Subcutaneous abdominal adipose tissue (tissue), 5 donors: ENCODE measurements around the gene FMNL1.

Experiments
- H3K27ac ChIP-seq: one replicate; pipeline ENCODE4 v1.7.0; 2013; ENCODE audit warnings: low read depth, mild to moderate bottlenecking, inconsistent platforms, low read length, moderate library complexity
- H3K27me3 ChIP-seq, 5 donors: one replicate each; pipeline ENCODE4 v1.7.0; 2013; ENCODE audit warnings: low read length in 5 of 5, inconsistent platforms in 1 of 5; ENCODE audit not compliant: control insufficient read depth in 5 of 5, insufficient read depth in 4 of 5
- H3K36me3 ChIP-seq, 5 donors: one replicate each; pipeline ENCODE4 v1.7.0; 2013; ENCODE audit warnings: low read length in 5 of 5; ENCODE audit not compliant: control insufficient read depth in 5 of 5, insufficient read depth in 5 of 5
- H3K4me1 ChIP-seq, 5 donors: one replicate each; pipeline ENCODE4 v1.7.0; 2013; ENCODE audit warnings: low read length in 5 of 5, mild to moderate bottlenecking in 3 of 5, moderate library complexity in 1 of 5; ENCODE audit not compliant: control insufficient read depth in 5 of 5, insufficient read depth in 5 of 5
- H3K4me3 ChIP-seq, 5 donors: one replicate each; pipeline ENCODE4 v1.7.0; 2013; ENCODE audit warnings: low read length in 5 of 5, low read depth in 1 of 5
- H3K9ac ChIP-seq, 5 donors: one replicate each; pipeline ENCODE4 v1.7.0; 2013; ENCODE audit warnings: low read length in 5 of 5, mild to moderate bottlenecking in 4 of 5, moderate library complexity in 3 of 5
- H3K9me3 ChIP-seq, 5 donors: one replicate each; pipeline ENCODE4 v1.7.0; 2013; ENCODE audit warnings: low read length in 5 of 5; ENCODE audit not compliant: control insufficient read depth in 5 of 5
- donor health status: healthy.
- donor health status: healthy.
- donor health status: healthy.
- donor health status: healthy.
- donor health status: healthy.

Gene FMNL1

GRCh38 chr17:45222289-45222995 is 757 bp downstream of the FMNL1 start:
- H3K9ac ChIP-seq = peak overlapping the region in 3 of 5 donors; percentile 60 to 72 (median 71)
- peaks cover 8 to 80% (median 65%) of the 10 kb centered on the region in 5 donors for H3K4me1 ChIP-seq
- H3K9me3 ChIP-seq = no peaks in the 10 kb centered on the region
- no peaks in the 10 kb centered on the region for H3K36me3 ChIP-seq
- H3K27me3 ChIP-seq = no peaks in the 10 kb centered on the region
- peak overlapping the region; percentile 50 for H3K27ac ChIP-seq
- H3K4me3 ChIP-seq = peak overlapping the region; percentile 58 to 77 (median 69)

- no peaks in the 10 kb centered on the region for H3K36me3 ChIP-seq
- H3K4me1 ChIP-seq = peaks cover 8 to 86% (median 71%) of the 10 kb centered on the region in 5 donors
- peak overlapping the region; percentile 58 to 77 (median 69) for H3K4me3 ChIP-seq
- H3K9me3 ChIP-seq = no peaks in the 10 kb centered on the region
- H3K9ac ChIP-seq = peak overlapping the region in 3 of 5 donors; percentile 60 to 72 (median 71)
- peak overlapping the region; percentile 23 for H3K27ac ChIP-seq
- no peaks in the 10 kb centered on the region for H3K27me3 ChIP-seq
Measured at GRCh38 chr17:45222996-45223538, 1.4 kb downstream of the FMNL1 start.

DNA sequence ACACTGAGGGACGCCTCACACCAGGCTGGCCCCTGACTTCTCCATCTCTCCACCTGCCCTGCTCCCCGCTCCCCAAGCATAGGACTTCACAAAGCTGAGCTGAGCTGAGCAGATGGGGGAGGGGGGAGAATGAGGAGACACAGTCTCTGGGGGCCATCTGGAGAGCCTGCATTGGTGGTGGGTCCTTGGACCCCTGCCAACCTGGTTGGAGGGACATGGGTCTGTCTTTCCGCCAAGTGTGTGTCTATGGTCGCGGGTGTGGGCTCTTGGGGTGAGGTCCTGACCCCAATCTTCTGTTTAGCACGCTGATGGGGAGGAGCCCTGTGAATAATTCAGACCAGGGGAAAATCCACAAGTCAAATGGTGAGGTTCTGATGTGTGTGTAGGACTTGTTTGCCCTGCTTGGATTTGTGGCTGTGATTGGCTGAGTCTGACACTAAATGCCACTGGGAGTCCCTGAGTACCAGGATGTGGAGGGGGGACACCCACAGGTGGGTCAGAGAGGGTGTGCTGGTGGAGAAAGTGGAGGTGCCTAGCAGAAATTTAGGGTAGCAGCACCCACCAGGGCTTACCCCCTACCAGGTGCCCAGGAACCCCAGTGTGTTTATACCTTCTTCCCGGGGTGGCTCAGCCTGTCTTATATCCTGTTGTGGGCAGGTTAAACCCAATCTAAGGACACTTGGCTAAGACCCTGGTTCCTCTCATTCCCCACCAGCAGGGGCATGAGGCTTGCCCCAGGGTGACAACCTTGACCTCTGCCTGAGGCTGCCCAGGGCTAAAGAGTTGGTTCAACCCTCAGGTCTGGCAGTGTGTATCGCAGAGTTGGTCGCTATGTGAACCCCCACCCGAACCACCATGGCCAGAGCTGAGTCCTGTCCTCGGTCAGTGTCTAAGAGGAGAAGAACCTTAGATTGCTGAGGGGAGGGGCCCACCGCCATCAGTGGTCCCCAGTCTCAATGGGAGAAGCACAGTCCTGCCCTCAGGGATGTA is 2.1 kb downstream of the FMNL1 start:
- Histone ChIP-seq H3K9ac (peak overlapping the region in 3 of 5 donors; percentile 60 to 72 (median 71)), H3K9me3 (no peaks in the 10 kb centered on the region), H3K4me3 (peak overlapping the region; percentile 11 to 77 (median 61)), H3K36me3 (no peaks in the 10 kb centered on the region), H3K27me3 (no peaks in the 10 kb centered on the region), H3K4me1 (peaks cover 15 to 92% (median 78%) of the 10 kb centered on the region in 5 donors), H3K27ac (peak overlapping the region; percentile 23)

GRCh38 chr17:45224671-45225050 is 3.0 kb downstream of the FMNL1 start:
- Histone ChIP-seq H3K9ac (peak overlapping the region in 3 of 5 donors; percentile 4 to 31 (median 28)), H3K27ac (peak overlapping the region; percentile 92), H3K36me3 (no peaks in the 10 kb centered on the region), H3K4me3 (peak overlapping the region in 2 of 5 donors; percentile 69 to 77), H3K9me3 (no peaks in the 10 kb centered on the region), H3K27me3 (no peaks in the 10 kb centered on the region), H3K4me1 (peaks cover 10 to 93% (median 81%) of the 10 kb centered on the region in 5 donors)

GRCh38 chr17:45225051-45225700 is 3.5 kb downstream of the FMNL1 start:
- Histone ChIP-seq H3K27me3 (no peaks in the 10 kb centered on the region), H3K4me1 (peaks cover 10 to 93% (median 86%) of the 10 kb centered on the region in 5 donors), H3K9me3 (no peaks in the 10 kb centered on the region), H3K27ac (peak overlapping the region; percentile 92), H3K9ac (peak overlapping the region in 4 of 5 donors; percentile 10 to 31 (median 20)), H3K36me3 (no peaks in the 10 kb centered on the region), H3K4me3 (peak overlapping the region in 4 of 5 donors; percentile 16 to 77 (median 20))

- H3K9ac ChIP-seq = peak overlapping the region in 4 of 5 donors; percentile 12 to 41 (median 33)
- no peaks in the 10 kb centered on the region for H3K36me3 ChIP-seq
- H3K9me3 ChIP-seq = no peaks in the 10 kb centered on the region
- H3K4me3 ChIP-seq = peak overlapping the region in 4 of 5 donors; percentile 16 to 77 (median 36)
- H3K27me3 ChIP-seq = no peaks in the 10 kb centered on the region
- peaks cover 10 to 93% (median 88%) of the 10 kb centered on the region in 5 donors for H3K4me1 ChIP-seq
- H3K27ac ChIP-seq = peak overlapping the region; percentile 92
Measured at GRCh38 chr17:45225964-45226530, 4.4 kb downstream of the FMNL1 start.

DNA sequence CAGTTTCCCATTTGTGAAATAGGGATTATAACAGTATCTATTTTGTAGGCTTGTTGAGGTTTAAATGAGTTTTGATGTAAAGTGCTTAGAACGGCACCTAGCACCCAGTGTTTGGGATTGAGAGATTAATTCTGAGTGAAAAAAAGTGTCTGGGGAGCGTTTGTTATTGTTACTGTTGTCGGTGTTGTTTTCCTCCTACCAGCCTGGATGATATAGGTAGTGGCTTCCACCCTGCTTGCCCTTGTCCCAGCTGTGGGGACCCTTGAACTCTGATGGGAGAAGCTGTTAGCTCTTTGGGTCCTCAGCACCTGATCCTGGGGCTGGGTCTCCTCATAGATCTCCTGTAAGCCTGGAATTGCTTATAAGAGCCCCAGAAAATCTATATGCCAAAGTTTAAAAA is 4.9 kb downstream of the FMNL1 start:
- H3K27ac ChIP-seq = peak overlapping the region; percentile 92

DNA sequence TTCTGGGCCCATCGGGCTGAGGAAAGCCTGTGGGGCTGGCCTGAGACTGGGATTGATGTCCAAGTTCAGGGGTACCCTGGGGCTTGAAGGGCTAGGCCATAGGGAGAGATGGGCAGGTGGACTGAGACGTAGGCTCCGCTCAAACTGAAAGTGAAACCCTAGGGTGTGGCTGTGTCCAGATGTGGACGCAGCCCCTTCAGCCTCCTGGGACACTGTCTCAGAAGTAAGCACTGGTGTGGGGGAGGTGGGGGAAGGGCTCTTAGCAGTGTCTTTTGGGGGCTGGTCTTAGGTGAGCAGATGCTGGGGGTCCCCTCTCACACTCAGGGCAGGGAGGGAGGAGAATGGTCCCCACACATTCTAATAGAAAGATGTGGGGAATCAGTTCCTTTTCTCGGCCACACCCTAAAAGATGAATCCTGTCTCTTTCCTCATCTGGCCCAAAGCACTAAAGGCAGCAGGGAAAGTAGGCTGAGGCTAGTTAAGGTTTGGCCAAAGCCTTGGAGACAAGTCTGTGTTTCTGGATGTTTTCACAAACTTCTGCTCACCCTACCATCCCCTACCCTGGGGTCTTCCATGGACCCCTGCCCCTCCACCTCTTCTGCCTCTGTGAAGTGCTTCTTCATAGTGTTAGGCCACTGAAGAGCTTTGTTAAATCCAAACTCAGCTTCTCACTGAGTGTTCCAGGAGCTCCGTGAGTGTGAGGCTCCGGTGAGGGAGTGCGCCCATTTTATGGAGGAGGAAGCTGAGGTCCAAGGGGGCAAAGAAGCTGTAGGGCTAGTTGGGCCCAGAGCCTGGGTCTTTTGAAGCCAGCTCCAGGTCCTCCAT is 5.6 kb downstream of the FMNL1 start:
- H3K4me1 ChIP-seq = peaks cover 10 to 95% (median 92%) of the 10 kb centered on the region in 5 donors
- H3K9me3 ChIP-seq = no peaks in the 10 kb centered on the region
- peak overlapping the region; percentile 92 for H3K27ac ChIP-seq
- H3K27me3 ChIP-seq = no peaks in the 10 kb centered on the region
- H3K36me3 ChIP-seq = peaks cover 0 to under 1% (median 0%) of the 10 kb centered on the region in 5 donors
- peak overlapping the region; percentile 38 to 75 (median 65) for H3K9ac ChIP-seq
- H3K4me3 ChIP-seq = peak overlapping the region in 3 of 5 donors; percentile 27 to 59 (median 44)

More for the DNA sequence above, 4.9 kb downstream of the FMNL1 start:
- Histone ChIP-seq H3K9ac (peak overlapping the region; percentile 6 to 42 (median 38)), H3K27me3 (no peaks in the 10 kb centered on the region), H3K4me3 (peak overlapping the region in 3 of 5 donors; percentile 27 to 44 (median 27)), H3K36me3 (no peaks in the 10 kb centered on the region), H3K9me3 (no peaks in the 10 kb centered on the region), H3K4me1 (peaks cover 10 to 94% (median 90%) of the 10 kb centered on the region in 5 donors)
